Measurements from ENCODE around the gene DCC.

DNA sequence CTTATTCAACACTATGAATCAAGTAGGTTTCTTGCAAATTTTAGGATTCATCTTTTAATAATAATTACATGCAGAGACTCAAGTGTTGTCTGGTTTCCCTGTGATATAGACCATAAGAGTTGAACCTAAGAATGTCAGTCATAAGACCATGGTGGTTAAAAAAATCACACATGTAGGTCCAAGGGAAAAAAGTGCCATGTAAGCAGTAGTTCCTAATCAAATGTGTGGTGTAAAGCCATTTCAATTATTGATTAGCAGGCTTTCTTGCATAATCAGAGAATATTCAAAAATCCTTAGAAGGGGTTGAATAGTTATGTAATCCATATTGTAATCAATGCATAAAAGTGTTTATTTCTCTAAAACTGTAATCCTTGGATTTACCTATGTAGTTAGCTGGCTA is 93.8 kb downstream of the DCC start:
- TF ChIP-seq EZH2 (optimal IDR thresholded peaks at IDR 0.05; ENCODE audit: low read depth, low read length), result no peak
- TF ChIP-seq, protein P1, sequence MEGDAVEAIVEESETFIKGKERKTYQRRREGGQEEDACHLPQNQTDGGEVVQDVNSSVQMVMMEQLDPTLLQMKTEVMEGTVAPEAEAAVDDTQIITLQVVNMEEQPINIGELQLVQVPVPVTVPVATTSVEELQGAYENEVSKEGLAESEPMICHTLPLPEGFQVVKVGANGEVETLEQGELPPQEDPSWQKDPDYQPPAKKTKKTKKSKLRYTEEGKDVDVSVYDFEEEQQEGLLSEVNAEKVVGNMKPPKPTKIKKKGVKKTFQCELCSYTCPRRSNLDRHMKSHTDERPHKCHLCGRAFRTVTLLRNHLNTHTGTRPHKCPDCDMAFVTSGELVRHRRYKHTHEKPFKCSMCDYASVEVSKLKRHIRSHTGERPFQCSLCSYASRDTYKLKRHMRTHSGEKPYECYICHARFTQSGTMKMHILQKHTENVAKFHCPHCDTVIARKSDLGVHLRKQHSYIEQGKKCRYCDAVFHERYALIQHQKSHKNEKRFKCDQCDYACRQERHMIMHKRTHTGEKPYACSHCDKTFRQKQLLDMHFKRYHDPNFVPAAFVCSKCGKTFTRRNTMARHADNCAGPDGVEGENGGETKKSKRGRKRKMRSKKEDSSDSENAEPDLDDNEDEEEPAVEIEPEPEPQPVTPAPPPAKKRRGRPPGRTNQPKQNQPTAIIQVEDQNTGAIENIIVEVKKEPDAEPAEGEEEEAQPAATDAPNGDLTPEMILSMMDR (IDR thresholded peaks at IDR 0.05; ENCODE audit: low read length), result no peak

Data from MM.1S (cell line).